MM.1S (cell line): ENCODE results near the gene LETM1.

Experiments
- CTCF ChIP-seq: fragments of 300-600 bp; sonication (generic); IDR thresholded peaks from 2 replicates; pipeline ENCODE4 v1.5.1; 2016; ENCODE audit warnings: antibody characterized with exemption, low read length, mixed read lengths
- EZH2 ChIP-seq: fragments of 300-600 bp; sonication (generic); optimal IDR thresholded peaks from 2 replicates; pipeline ENCODE3; 2017; ENCODE audit warnings: low read depth, mild to moderate bottlenecking, antibody characterized with exemption, low read length, mixed read lengths
- EZH2phosphoT487 ChIP-seq: fragments of 300-600 bp; sonication (generic); IDR thresholded peaks from 2 replicates; pipeline ENCODE4 v1.6.1; 2018; ENCODE audit warnings: antibody characterized with exemption, low read length

GRCh38 chr4:1807332-1807777 lies 48.6 kb downstream of the LETM1 start:
- TF ChIP-seq CTCF (no peak), EZH2 (no peak), EZH2phosphoT487 (no peak)
